NCI-H2081 (cell line): ENCODE results near the gene RTRAF.

ENCODE experiments used
- DNase-seq, 2 experiments: peaks; one replicate each; lab custom pipeline; 2025; lab: John Stamatoyannopoulos, UW

RTRAF gene

DNA sequence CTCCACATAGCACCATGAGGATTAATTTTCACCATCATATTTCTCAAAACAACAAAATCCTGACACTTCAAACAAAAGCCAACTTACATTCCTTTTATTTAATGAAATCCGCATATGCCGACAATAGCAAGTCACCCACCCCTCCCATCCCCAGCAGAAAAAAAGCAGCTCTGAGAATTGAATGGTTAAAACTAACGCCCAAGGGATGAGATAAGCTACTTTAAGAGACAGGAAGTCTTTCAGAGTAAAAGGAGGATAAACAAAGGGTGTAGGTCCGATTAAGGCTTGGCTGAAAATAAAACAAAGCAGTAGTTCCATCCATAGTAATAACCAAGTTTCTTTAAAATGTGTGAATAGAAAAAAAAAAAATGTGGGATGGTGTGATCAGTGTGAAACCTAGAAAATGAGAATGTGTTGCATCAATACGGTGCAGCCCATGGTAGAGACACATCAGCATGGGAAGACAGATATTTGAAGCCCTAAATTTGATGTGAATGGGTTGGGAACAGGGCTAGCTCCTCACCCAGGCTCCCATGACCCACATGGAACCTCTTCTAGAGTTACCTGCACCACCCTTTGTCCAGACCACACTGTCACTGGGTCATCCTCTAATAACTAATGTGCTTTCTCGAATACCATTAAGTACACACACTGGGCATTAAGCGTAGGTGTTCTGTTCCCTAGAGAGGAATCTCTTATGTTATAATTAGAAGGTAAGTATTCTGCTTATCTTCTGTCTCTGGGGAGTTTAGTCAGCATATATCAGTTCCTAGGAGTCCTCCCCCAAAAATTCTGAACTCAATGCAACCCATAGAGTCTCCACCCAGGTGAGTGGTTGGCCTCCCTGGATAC, 31.7 kb downstream of the RTRAF start:
- DNase-seq = no peak

DNA sequence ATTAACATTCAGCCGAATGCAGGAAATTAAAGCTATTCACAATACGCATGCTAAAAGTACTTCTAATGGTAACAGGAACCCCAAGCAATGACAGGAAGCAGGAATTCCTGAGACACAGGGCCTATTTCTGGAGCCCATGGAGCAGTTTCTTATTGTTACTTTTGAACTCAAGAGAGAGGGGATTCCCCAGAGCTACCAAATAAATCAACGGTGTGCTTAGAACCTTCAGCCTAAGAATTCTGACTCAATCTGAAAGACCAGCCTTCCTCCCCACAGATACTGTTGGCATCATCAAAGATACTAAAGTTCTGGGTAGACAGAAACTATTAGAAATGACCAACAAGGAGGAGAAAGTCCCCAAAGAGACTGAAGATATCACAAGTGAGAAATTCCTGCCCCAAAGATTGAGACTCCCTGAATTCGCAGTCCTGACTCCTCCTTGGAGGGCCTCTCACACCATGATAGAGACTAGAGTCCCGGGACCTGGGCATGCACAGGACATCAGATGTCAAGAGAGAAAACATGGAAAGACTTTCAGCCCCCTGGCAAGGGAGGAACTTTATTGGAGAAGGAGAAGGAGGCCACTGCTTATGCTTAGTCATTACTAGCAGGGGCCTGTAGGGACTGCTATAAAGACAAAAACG, 32.7 kb downstream of the RTRAF start:
- DNase-seq = no peak

- DNase-seq = no peak
These were observed 34.2 kb downstream of the RTRAF start for GRCh38 chr14:52023518-52023917.

DNA sequence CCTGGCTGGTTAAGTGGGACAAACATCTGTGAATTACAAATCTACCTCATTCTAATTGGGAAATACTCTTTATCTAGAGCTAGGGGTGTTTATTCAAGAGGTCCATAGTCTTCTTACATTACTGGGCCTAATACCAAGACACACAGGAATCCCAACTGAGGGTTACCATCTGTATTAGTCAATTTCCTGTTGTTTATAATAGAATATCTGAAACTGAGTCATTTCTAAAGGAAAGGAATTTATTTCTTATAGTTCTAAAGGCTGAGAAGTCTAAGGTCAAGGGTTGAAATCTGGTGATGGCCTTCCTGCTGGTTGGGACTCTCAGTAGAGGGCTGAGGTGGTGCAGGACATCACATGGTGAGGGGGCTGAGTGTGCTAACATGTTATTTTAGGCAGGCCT, 36.0 kb downstream of the RTRAF start:
- DNase-seq = no peak

DNA sequence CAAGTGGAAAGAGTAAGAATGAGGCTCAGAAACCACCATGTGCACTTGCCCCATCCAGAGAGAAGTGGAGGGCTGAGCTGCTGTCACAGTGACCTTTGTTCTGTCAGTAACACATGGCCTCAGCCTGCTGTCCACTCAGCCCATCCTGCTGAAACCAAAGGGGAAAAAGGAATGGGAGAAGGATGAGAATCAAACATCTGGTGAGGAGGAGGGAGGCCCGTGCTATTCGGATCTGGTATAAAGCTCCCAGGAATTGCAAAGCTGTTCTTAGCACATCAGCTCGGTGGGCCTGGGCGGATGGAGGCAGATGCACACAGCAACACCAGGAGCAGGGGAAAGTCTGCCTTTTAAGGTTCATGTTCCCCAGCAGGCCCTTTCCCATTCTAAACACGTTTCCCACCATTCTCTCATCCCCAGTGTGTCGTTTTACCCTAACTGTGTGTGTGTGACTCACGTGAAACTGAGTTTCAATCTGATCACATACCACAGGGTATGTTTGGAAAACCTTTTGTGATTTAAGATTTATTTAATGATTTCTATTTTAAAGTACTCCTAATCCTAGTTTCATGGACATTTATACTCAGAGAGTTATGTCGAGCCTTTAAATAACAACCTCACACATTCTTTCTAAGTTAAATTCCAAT, 36.8 kb downstream of the RTRAF start:
- DNase-seq = no peak

GRCh38 chr14:52026901-52027300, 37.6 kb downstream of the RTRAF start:
- no peak for DNase-seq

GRCh38 chr14:52029881-52030280, 40.5 kb downstream of the RTRAF start:
- DNase-seq = no peak

GRCh38 chr14:52031781-52032180, 42.4 kb downstream of the RTRAF start:
- no peak for DNase-seq

DNA sequence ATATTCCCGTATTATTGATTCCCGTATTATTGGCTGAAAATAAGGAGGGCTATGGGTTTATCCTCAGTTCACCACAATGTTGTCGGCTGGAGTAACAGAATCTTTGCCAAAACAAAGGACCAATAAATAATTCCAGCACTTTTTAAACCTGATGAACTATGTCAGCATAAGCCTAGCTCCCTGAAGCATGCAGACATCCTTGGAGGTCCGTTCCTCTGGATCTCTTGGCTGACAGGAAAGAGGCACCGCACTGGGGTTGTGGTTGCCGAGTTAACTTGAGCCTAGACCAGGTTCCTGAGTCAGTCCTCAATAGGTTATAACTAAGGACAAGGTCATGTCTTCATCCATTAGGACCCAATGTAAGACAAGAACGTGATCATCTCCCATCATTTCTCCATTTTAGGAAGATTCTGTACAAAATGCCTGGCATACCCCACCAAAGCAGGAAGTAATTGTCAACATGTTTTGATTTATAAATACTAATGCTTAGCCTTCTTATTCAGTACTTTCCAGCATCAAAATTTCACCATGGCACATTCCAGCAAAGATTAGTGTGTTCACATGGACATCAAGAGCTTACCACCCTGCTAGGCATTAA, 43.0 kb downstream of the RTRAF start:
- no peak for DNase-seq

DNA sequence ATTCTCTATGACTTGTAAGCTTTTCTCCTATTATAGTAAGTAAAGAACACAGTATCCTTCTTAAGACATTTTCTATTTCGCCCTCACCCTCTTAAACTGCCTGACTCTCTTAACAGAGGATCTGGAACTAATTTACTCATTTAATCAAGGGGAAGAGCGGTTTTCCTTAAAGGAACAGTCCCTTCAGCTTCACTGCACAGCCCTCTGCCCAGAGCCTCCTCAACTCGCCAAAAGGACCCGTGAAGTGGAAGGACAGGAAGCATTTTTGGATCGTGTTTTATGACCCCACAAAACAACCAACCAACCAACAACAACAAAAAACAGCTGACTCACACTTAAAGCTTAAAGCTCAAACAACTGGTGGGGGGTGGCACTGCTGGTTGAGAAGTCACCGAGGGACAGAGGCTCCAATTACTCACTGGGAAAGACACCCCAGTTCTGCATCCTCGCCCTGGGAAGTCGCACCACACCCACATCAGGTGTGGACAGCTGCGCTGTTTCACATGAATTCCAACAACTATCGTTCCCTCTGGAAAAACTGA, 43.8 kb downstream of the RTRAF start:
- no peak for DNase-seq

DNA sequence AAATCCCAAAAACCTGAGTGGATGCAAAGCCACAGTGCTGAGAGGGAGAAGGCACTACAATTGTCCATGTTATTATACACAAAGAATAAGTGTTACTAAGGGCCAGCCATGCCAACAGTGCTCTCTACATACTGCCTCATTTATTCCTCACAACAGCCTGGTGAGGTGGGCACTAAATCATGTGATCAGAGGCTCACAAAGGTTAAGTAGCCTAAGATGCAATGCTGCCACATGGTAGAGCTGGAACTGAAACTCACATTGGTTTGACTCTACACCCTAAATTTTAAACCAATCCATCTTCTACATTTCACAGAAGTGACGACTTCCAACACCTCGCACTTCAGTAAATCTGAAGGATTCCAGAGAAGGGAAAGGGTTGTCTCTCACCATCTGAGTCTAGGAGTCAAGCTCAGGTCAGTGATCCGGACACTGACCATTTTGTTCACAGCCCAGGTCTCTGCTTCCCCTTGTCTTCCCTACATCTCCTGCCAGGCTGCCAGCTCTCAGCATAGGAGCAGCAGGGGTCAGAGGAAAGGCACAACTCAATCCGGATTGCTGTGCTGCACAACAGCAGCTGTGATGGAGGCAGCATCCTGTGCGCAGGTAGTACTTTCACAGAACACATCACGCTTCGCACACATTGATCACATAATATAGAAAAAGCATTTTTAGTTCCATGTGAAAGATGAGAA, 49.9 kb downstream of the RTRAF start:
- no peak for DNase-seq

DNA sequence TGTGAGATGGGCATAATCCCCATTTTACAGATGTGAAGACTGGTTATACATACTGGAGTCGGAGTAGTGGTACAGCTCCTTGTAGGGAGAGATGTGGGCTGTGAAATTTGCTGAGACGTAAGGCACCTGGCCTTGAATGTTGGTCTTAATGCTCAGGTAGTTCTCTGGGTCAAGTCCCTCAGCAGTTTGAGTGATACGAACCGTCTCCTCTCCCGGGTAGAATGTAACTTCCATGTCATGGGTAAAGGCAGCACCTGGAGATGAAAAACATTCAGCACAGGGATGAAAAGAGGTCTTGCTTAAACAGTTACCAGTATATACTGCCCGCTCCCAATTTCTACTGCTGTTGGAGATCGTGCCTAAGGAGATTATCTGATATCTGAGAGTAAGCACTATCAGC, 51.3 kb downstream of the RTRAF start:
- no peak for DNase-seq

- DNase-seq = no peak
These were observed 53.3 kb downstream of the RTRAF start for GRCh38 chr14:52042371-52043289.

DNA sequence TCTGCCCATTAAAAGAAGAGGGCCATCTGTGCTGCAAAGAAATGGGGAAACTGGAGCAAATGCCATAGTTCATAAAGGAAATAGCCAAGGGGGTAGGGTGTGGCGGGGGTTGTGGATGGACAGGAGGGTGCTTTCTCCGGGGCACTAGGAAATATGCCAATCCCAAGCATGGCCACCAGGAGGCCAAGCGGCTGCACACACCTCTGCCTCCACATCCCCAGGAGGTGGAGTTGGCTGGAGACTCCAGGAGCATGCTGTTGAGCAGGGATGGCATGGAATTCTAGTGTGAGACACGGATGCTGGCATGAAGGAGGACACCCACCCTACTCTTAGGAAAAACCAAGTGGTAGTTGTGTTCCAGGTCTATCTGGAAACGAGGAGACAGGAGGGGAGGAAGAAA, 54.3 kb downstream of the RTRAF start:
- DNase-seq = no peak

DNA sequence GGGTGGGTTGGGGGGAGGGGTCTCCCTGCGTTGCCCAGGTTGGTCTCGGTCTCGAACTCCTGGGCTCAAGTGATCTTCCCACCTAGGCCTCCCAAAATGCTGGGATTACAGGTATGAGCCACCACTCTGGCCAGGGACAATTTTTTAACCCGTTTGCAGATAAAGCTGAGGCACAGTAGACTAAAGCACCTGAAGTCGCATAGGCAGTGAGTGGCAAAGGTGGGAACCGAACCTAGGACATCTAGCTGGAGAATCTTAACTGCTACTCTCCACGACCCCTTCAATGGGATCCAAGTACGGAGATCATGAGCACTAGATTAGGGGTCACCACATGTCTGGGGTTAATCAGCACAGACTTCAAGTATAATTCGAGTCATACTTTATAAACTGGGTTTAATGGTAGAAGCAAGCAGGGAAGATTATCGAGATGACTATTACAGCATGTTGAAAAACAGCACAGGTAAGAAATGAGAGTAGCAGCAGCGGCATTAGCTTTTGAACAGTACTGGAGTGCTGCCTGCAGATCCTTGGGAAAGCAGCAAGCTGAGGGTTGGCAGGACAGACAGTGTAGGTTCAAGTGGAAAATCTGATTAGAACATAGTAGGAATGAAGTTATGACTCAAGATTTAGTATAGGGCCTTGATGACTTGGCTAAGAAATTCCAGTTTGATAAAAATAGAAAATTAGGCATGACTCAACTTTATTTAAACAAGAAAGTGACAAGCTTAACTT, 55.6 kb downstream of the RTRAF start:
- DNase-seq = no peak

DNA sequence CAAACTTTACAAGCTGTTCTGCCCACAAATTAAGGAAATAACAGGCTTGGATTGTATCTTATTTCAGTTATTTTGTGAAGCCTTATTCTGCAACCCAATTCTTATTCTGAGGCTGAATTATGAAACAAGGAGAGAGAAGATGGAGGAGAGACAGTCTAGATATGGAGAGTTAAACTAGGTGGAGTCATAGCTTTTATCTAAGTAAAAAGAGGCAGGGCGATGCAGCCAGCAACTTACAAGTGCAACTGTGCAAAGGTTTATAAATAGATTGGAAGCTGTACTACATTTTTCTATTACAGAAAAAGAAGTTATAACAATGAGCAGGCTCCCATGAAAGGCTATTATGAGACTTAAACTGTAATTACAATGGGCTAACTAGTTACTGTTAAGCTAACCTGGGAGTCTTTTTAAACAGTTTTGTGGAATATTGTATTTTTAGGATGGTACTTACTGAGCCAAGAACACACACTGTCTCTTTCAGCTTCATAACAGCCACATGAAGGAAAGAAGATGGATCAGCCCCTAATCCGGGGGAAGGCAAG, 57.1 kb downstream of the RTRAF start:
- no peak for DNase-seq

DNA sequence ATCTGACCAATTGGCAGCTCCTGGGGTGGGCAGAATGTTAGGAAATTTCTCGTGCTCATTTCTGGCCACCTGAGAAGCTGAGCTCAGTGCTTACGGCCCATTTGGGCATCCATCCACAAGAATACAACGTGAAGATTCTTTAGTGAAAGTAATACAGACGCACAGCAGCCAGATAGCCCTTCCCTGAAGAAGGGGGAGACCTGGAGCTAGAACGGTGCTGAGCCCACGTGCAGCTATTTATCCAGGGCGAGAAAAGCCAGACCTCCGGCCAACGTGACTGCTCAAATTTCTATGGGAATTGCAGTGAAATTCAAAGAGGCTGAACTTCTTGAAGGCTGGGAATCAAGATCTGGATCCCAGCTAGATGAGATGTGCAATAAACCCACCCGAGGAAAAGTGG, 58.8 kb downstream of the RTRAF start:
- no peak for DNase-seq

DNA sequence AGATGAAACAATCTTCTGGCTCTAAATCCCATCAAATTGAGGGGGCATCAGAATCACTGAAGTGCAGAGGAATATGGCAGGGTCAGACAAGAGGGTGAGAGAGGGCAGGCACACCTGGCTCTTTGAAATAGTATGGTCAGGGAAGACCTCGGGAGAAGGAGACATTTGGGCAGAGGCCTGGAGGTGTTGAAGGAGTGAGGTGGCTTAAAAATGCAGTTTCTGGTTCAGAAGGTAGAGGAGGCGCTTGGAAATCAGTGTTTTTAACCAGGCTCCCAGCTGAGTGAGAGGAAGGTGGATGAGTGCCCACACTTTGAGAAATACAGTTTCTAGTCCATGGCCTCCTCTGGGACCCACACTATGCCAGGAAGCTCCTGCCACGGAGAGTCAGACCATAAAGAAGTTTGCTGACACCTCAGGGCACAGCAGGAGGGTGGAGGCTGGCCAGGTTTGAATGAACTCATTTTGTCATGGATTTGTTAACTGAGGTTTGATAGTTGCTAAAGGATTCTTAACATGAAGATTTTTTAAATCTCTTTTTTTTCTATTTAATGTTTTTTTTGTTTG, 59.4 kb downstream of the RTRAF start:
- peak in 1 of 2 experiments; percentile 5 for DNase-seq

DNA sequence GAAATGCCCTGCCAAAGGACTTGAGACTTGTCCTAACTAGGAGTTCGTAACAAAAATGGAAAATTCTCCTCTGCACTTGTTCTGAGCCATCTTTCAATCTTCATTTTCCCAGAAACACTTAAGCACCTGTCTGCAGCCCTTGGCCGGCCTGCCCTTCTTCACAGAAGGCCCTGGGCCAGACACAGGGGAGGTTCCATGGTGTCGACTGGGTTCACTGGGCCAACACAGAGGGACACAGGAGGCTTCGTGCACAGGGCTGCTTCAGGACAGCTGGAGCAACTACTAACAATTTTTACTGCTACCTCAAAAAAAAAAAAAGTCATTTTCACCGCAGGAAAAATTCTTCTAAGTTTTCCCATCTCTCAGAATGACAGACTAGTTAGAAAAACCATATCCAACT, 59.9 kb downstream of the RTRAF start:
- DNase-seq = no peak
